Activated T-helper 1 cell treated with anti-CD3 and anti-CD28 coated beads, Interleukin-12 subunit alpha, Interleukin-12 subunit beta, Interleukin-2, Interleukin-4 antibody, amounts not matched to agents 30 ng/mL and 10 ng/mL and 1 ng/mL, durations not matched to agents 14 hours and 24 hours and 36 hours (primary cell): Measurements from ENCODE around the gene ARPC5L. TPM values are rescaled to one million over a fixed set of nuclear protein-coding genes. Genes with fewer than 3 reads are reported as not detected.
A peak's percentile ranks its signal among the peaks of the same experiment; 100 is the strongest.

Experiments
- DNase-seq: peaks from one replicate; pipeline ENCODE4 v3.0.0; 2021; ENCODE audit warnings: low spot score
- H3K27ac Mint-ChIP-seq: one replicate; pipeline ENCODE4 v1.8.0; 2021; ENCODE audit warnings: mild to moderate bottlenecking, mixed read lengths
- H3K27me3 Mint-ChIP-seq: one replicate; pipeline ENCODE4 v1.8.0; 2022; ENCODE audit warnings: mild to moderate bottlenecking, moderate library complexity, mixed read lengths; ENCODE audit not compliant: insufficient read depth
- H3K36me3 Mint-ChIP-seq: one replicate; pipeline ENCODE4 v1.8.0; 2021; ENCODE audit warnings: low read depth, mixed read lengths
- H3K4me1 Mint-ChIP-seq: one replicate; pipeline ENCODE4 v1.8.0; 2021; ENCODE audit warnings: low read depth, mixed read lengths
- H3K4me3 Mint-ChIP-seq: one replicate; pipeline ENCODE4 v1.8.0; 2021; ENCODE audit warnings: mild to moderate bottlenecking, moderate library complexity, mixed read lengths
- H3K9me3 Mint-ChIP-seq: one replicate; pipeline ENCODE4 v1.8.0; 2021; ENCODE audit warnings: mixed read lengths
- intact Hi-C: fragments of 100-400 bp; cut with micrococcal nuclease; formaldehyde crosslinking; loops from one replicate; pipeline ENCODE4 v1.15.1; 2024
- total RNA-seq: library from RNA; stranded (reverse); gene quantifications from 2 replicates; pipeline ENCODE4 v1.2.3, GENCODE V29; 2022

The ARPC5L gene
- total RNA-seq, 1 donor from 2014 or later, result 111 TPM

DNA sequence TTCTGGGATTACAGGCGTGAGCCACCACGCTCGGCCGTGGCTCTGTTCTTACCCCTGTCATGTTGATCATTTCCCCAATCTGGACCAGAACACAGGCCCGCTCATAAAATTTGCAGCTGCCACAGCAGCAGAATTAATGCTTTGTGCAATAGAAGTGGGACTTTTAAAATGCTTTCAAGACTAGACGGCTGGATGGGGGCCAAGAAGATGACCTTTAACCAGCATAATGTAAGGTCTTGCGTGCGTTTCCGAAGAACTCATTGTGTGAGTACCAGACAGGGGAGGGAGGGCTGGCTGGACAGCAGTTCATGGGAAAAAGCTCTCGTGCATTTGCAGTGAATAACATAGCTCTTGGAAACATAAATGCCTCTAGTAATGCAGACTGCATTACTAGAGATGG, 12.1 kb upstream of the ARPC5L start:
- Mint-ChIP-seq H3K4me3 (no peak overlapping the region), H3K27me3 (peaks cover 9% of the 10 kb centered on the region), H3K4me1 (peaks cover 8% of the 10 kb centered on the region), H3K9me3 (no peaks in the 10 kb centered on the region), H3K27ac (no peak overlapping the region), H3K36me3 (no peaks in the 10 kb centered on the region)
- no peak for DNase-seq
- intact Hi-C loops, result no loop called here

- DNase-seq, result no peak
- no peaks in the 10 kb centered on the region for H3K36me3 Mint-ChIP-seq
- H3K9me3 Mint-ChIP-seq, result no peaks in the 10 kb centered on the region
- H3K4me3 Mint-ChIP-seq, result no peak overlapping the region
- intact Hi-C loops, result loop anchor here (2.0 kb wide), 2 partner anchors 43 to 291 kb away; partner anchors contain the start of gene SCAI
- no peak overlapping the region for H3K27ac Mint-ChIP-seq
- H3K27me3 Mint-ChIP-seq, result peaks cover 9% of the 10 kb centered on the region
- peaks cover 9% of the 10 kb centered on the region for H3K4me1 Mint-ChIP-seq
Observed at GRCh38 chr9:124852121-124852828, 9.7 kb upstream of the ARPC5L start.

- Mint-ChIP-seq H3K4me1 (peaks cover 16% of the 10 kb centered on the region), H3K27ac (no peak within 1 kb of the TSS), H3K27me3 (peaks cover 9% of the 10 kb centered on the region), H3K9me3 (no peaks in the 10 kb centered on the region), H3K4me3 (peak within 1 kb of the TSS; percentile 68), H3K36me3 (peaks cover 5% of the 10 kb centered on the region)
- intact Hi-C loops, result loop anchor here (1.0 to 2.0 kb wide), 7 partner anchors 9 to 290 kb away; partner anchors contain the start of genes ARPC5L and SCAI
- peak; percentile 79 for DNase-seq
Observed at GRCh38 chr9:124852829-124853531, 8.9 kb upstream of the ARPC5L start, which contains the start of gene WDR38. WDR38 (plus strand) TSS chr9:124853460; CDS start chr9:124853532, 72 bp downstream.

DNA sequence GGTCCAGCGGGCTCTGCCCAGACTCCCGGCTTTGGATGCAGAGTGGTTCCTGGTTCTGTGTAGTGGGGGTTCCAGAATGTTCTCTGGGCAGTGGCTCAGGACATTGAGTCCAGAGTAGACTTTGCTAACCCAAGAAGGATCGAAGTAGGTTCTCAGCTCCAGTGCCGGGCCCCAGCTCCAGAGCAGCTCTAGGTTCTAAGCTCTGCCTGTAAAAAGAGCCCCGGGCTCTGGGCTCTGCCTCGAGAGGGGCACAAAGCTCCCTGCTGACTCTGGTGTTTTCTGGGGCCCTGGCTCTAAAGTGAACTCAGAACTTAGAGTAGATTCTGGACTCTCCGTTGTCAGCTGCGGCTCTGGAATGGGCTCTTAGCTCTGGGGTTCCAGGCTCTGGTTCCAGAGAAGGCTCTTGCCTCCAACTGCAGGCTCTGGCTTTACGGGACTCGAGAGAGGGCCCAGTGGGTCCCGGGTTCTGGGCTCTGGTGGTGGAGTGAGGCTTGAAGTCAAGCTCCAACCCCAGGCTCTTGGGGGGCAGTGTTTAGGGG, 8.3 kb upstream of the ARPC5L start:
- intact Hi-C loops, result loop anchor here (1.0 to 2.0 kb wide), 7 partner anchors 9 to 289 kb away; partner anchors contain the start of genes ARPC5L and SCAI
- Mint-ChIP-seq H3K9me3 (no peaks in the 10 kb centered on the region), H3K36me3 (peaks cover 12% of the 10 kb centered on the region), H3K27ac (no peak overlapping the region), H3K4me3 (peak overlapping the region; percentile 53), H3K27me3 (peaks cover 9% of the 10 kb centered on the region), H3K4me1 (peaks cover 16% of the 10 kb centered on the region)
- no peak for DNase-seq

DNA sequence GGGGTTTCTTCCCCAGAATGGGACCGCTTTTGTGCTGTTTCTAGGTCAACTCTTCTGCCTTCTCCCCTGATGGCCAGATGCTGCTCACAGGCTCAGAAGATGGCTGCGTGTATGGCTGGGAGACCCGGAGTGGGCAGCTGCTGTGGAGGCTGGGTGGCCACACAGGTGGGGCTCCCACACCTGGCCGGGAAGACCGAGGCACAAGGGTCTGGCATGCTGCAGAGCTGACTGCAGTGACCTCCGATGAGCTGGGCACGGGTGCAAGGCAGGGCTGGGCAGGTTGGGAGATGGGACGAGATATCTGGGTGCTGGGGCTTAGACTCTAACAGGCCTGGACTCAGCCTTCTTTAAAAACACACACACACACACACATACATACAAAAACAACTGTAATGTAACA, 7.8 kb upstream of the ARPC5L start:
- Mint-ChIP-seq H3K4me1 (peaks cover 19% of the 10 kb centered on the region), H3K9me3 (no peaks in the 10 kb centered on the region), H3K4me3 (no peak overlapping the region), H3K27me3 (peaks cover 9% of the 10 kb centered on the region), H3K27ac (no peak overlapping the region), H3K36me3 (peaks cover 12% of the 10 kb centered on the region)
- intact Hi-C loops, result no loop called here
- no peak for DNase-seq

DNA sequence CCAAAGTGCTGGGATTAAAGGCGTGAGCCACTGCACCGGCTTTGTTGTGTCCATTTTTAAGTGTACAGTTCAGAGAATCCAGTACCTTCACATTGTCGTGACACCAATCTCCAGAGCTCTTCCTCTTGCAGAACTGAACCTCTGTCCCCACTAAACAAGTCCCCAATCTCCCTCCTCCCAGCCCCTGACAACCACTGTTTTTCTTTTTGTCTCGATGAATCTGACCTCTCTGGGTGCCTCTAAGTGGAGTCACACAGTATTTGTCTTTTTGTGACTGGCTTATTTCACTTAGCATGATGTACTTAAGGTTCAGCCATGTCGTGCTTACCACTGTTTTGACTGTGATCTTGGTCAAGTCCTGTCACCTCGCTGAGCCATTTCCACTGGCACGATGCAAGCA, 7.1 kb upstream of the ARPC5L start:
- Mint-ChIP-seq H3K27me3 (peaks cover 8% of the 10 kb centered on the region), H3K4me3 (no peak overlapping the region), H3K4me1 (peaks cover 25% of the 10 kb centered on the region), H3K36me3 (peaks cover 18% of the 10 kb centered on the region), H3K27ac (peak overlapping the region; percentile 6), H3K9me3 (no peaks in the 10 kb centered on the region)
- intact Hi-C loops, result no loop called here
- no peak for DNase-seq

DNA sequence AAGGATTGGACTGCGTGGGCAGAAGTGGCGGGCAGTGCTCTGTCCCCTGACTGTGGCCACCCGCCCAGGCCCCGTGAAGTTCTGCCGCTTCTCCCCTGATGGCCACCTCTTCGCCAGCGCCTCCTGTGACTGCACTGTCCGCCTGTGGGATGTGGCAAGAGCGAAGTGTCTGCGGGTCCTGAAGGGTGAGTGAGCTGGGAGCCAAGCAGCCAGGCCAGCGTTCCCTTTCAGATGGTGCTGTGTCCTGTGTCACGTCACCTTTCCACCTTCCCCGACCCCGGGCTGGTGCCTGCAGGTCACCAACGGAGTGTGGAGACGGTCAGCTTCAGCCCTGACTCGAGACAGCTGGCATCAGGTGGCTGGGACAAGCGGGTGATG, 6.4 kb upstream of the ARPC5L start:
- intact Hi-C loops, result no loop called here
- DNase-seq, result no peak
- H3K4me1 Mint-ChIP-seq, result peaks cover 32% of the 10 kb centered on the region
- H3K36me3 Mint-ChIP-seq, result peaks cover 25% of the 10 kb centered on the region
- H3K27me3 Mint-ChIP-seq, result peaks cover 7% of the 10 kb centered on the region
- no peak overlapping the region for H3K27ac Mint-ChIP-seq
- no peaks in the 10 kb centered on the region for H3K9me3 Mint-ChIP-seq
- H3K4me3 Mint-ChIP-seq, result no peak overlapping the region

DNA sequence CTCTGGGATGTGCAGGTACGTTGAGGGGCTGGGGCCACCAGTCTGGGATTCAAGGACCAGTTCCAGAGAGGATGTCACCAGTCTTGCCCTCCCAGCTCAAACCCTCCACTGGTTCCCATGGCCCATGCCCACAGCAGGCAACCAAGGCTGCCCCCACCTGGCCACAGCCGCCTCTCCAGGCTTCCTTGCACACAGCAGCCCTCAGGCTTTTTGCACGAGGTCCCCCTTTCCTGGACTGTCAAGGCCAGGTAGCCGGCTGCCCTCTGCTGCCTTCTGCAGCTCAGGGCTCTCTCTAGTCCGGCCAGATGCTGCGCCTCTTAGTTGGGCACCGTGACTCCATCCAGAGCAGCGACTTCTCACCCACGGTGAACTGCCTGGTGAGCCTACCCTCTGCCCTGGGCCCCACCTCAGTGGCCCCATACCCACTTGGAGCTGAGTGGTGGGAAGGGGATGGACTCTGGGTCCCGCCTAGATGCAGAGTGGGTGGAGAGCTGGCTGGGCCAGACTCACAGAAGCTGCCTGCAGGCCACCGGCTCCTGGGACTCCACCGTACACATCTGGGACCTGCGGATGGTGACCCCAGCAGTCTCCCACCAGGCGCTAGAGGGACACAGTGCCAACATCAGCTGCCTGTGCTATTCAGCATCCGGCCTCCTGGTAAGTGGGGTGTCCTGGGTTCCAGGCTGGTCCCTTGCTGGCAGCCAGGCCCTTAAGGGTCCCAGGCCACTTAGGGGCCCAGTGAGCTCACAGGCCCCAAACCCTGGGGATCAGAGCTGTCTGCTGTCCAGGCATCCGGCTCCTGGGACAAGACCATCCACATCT, 5.8 kb upstream of the ARPC5L start:
- Mint-ChIP-seq H3K27ac (no peak overlapping the region), H3K9me3 (no peaks in the 10 kb centered on the region), H3K36me3 (peaks cover 31% of the 10 kb centered on the region), H3K4me1 (peaks cover 34% of the 10 kb centered on the region), H3K4me3 (no peak overlapping the region), H3K27me3 (peaks cover 3% of the 10 kb centered on the region)
- no peak for DNase-seq
- intact Hi-C loops, result no loop called here

DNA sequence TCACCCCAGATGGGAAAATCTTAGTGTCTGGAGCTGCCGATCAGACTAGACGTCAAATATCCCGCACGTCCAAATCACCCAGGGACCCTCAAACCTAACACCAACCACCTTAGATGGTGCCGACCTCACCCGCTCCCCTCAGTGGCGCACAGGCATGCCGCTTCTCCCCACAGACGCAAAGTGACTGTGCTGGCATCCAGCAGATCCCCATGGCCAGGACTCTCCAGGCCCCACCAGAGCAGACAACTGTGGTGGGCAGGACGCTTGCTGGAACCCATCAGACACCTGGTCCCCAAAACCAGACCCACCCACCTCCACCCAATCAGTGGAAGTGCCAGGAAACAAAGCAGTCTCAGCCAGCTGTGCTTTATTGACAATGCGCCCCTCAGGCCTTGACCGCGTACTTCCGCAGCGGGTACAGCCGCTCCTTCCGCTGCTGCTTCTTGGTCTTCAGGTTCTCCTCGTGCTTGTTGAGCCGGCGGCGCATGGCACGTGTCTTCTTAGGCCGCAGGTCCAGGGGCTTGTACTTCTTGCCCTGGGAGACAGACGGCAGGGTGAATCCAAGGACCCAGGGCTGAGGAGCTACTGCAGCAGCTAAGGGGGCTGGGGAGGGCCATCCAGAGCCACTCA, 4.3 kb upstream of the ARPC5L start:
- H3K4me3 Mint-ChIP-seq, result no peak overlapping the region
- intact Hi-C loops, result no loop called here

DNA sequence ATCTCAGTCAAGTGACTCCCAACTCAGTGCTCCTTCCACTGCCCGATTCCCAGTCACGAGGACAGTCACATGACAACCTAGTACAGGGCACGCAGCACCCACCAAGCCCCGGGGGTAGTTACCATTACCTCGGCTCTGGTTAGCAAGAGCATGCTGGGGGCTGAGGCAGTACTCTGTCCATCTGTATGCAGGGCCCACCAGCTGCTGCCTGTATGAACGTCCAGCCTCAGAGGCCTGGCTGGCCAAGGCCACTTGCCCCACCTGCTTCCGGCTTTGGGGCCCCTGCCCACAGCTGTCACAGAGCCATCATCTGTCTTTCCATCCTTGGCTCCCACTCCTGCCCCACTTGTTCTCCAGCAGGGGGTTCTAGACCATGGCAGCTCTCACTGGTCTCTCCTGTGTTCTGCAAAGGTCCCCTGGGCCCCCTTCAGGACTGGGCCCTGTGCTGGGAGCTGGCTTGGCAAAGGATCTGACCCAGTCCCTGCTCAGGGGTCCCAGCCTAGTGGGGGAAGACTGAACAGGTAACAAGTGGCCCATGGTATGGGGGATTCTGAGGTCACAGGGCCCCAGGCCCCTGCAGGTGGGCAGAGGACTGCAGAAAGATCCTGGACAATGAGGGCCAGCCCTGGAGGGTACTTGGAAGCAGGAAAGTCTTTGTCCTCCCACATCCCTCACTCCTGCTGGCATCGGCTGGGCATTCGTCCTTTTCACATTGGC, 3.4 kb upstream of the ARPC5L start:
- H3K9me3 Mint-ChIP-seq, result no peaks in the 10 kb centered on the region
- H3K27ac Mint-ChIP-seq, result no peak overlapping the region
- H3K36me3 Mint-ChIP-seq, result peaks cover 34% of the 10 kb centered on the region
- intact Hi-C loops, result no loop called here
- no peak for DNase-seq
- peak overlapping the region; percentile 96 for H3K4me3 Mint-ChIP-seq
- H3K27me3 Mint-ChIP-seq, result no peaks in the 10 kb centered on the region
- H3K4me1 Mint-ChIP-seq, result peaks cover 28% of the 10 kb centered on the region

More for the DNA sequence above, 4.3 kb upstream of the ARPC5L start:
- Mint-ChIP-seq H3K27ac (no peak overlapping the region), H3K36me3 (peaks cover 34% of the 10 kb centered on the region), H3K9me3 (no peaks in the 10 kb centered on the region), H3K27me3 (no peaks in the 10 kb centered on the region), H3K4me1 (peaks cover 32% of the 10 kb centered on the region)
- DNase-seq, result no peak

GRCh38 chr9:124859803-124860581, 1.9 kb upstream of the ARPC5L start:
- H3K36me3 Mint-ChIP-seq, result peaks cover 34% of the 10 kb centered on the region

More at GRCh38 chr9:124859803-124860581, 1.9 kb upstream of the ARPC5L start:
- Mint-ChIP-seq H3K27me3 (no peaks in the 10 kb centered on the region), H3K9me3 (no peaks in the 10 kb centered on the region), H3K4me3 (peak overlapping the region; percentile 96), H3K4me1 (peaks cover 34% of the 10 kb centered on the region), H3K27ac (peak overlapping the region; percentile 98)
- no peak for DNase-seq
- intact Hi-C loops, result loop anchor here (2.0 kb wide), 1 partner anchor 89 kb away; the partner anchor contains the start of gene NR6A1
